Body of pancreas (tissue), 4 donors: ENCODE measurements around the gene ADAMTS19.

ENCODE experiments used
- POLR2A ChIP-seq, 3 donors: fragments of 450-650 bp; IDR thresholded peaks; one replicate each; pipeline ENCODE4 v1.6.1; 2016; ENCODE audit warnings: antibody characterized with exemption in 3 of 3, mild to moderate bottlenecking in 2 of 3
- TF ChIP-seq, protein P1 (sequence below), 7 experiments: fragments of 450-650 bp in 4 of 7; fragments of 200-600 bp in 3 of 7; sonication (generic) in 3 of 7; IDR thresholded peaks; one replicate each; pipeline ENCODE4 v1.5.1; 2016 to 2019; ENCODE audit warnings: antibody characterized with exemption in 7 of 7

DNA sequence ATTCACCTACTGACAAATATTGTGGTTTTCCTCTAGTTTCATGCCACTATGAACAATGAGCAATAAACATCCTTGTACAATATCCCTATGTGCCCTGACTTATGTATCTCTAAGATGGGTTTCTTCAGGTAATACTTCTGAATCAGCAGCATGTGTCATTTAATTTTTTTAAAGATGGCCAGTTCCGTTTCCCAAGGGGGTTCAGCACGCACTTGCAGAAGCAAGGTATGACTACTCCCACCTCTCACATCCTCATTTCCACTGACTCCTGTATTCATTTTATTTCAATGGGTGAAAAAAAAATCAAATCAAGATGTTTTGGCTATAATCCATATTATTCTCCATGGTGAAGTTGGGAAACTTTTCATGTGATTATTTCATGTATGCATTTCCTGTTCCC, 14.7 kb upstream of the ADAMTS19 start:
- TF ChIP-seq, protein P1, sequence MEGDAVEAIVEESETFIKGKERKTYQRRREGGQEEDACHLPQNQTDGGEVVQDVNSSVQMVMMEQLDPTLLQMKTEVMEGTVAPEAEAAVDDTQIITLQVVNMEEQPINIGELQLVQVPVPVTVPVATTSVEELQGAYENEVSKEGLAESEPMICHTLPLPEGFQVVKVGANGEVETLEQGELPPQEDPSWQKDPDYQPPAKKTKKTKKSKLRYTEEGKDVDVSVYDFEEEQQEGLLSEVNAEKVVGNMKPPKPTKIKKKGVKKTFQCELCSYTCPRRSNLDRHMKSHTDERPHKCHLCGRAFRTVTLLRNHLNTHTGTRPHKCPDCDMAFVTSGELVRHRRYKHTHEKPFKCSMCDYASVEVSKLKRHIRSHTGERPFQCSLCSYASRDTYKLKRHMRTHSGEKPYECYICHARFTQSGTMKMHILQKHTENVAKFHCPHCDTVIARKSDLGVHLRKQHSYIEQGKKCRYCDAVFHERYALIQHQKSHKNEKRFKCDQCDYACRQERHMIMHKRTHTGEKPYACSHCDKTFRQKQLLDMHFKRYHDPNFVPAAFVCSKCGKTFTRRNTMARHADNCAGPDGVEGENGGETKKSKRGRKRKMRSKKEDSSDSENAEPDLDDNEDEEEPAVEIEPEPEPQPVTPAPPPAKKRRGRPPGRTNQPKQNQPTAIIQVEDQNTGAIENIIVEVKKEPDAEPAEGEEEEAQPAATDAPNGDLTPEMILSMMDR (IDR thresholded peaks at IDR 0.05): no peak
- no peak for TF ChIP-seq POLR2A (IDR thresholded peaks at IDR 0.05)
